GM10266 (cell line): Measurements from ENCODE around the gene TIGD3.

Source experiments
- DNase-seq: peaks from one replicate; pipeline ENCODE4 v3.0.0; 2012; ENCODE audit errors: extremely low spot score
- CTCF ChIP-seq: IDR thresholded peaks from 2 replicates; pipeline ENCODE4 v1.5.1; 2012; ENCODE audit warnings: mild to moderate bottlenecking, low read depth; ENCODE audit not compliant: control insufficient read depth, insufficient read depth; ENCODE audit errors: missing control alignments

TIGD3 gene

GRCh38 chr11:65317025-65317786 is 37.3 kb upstream of the TIGD3 start:
- no peak for DNase-seq
- no peak for TF ChIP-seq CTCF

GRCh38 chr11:65320386-65321075 is 34.0 kb upstream of the TIGD3 start:
- TF ChIP-seq CTCF = no peak
- DNase-seq = no peak

GRCh38 chr11:65321076-65321475 is 33.5 kb upstream of the TIGD3 start:
- no peak for TF ChIP-seq CTCF
- DNase-seq = no peak

- DNase-seq = no peak
- no peak for TF ChIP-seq CTCF
These were observed 32.6 kb upstream of the TIGD3 start for GRCh38 chr11:65321828-65322485.

GRCh38 chr11:65323813-65324212 is 30.7 kb upstream of the TIGD3 start:
- no peak for TF ChIP-seq CTCF
- DNase-seq = no peak

- TF ChIP-seq CTCF = no peak
These were observed 29.1 kb upstream of the TIGD3 start for GRCh38 chr11:65325435-65325834.

More at GRCh38 chr11:65325435-65325834, 29.1 kb upstream of the TIGD3 start:
- no peak for DNase-seq
